ENCODE data around the gene CTRL. TPM values are rescaled to one million over a fixed set of nuclear protein-coding genes. Genes with fewer than 3 reads are reported as not detected.

The CTRL gene
- total RNA-seq, 2 donors from 2014 or later: 0.64 to 2.2 TPM

- H3K27me3 ChIP-seq: no peaks in the 10 kb centered on the region
Measured at GRCh38 chr16:67932462-67932840, 789 bp upstream of the CTRL start.

GRCh38 chr16:67930678-67931211 lies 917 bp downstream of the CTRL start:
- no peak overlapping the region for H3K27ac ChIP-seq
- DNase-seq: no peak
- H3K9ac ChIP-seq (ENCODE audit: low read depth in 2 of 2, low read length in 2 of 2): no peak overlapping the region
- no peaks in the 10 kb centered on the region for H3K9me3 ChIP-seq
- TF ChIP-seq CTCF (IDR thresholded peaks at IDR 0.05): no peak
- no peaks in the 10 kb centered on the region for H3K36me3 ChIP-seq
- intact Hi-C loops (cut with DNase I): no loop called here
- no peak overlapping the region for H3K4me3 ChIP-seq
- H3K27me3 ChIP-seq: no peaks in the 10 kb centered on the region
- peaks cover 6% of the 10 kb centered on the region for H3K4me1 ChIP-seq

More at GRCh38 chr16:67932462-67932840, 789 bp upstream of the CTRL start:
- no peaks in the 10 kb centered on the region for H3K9me3 ChIP-seq
- no peak for DNase-seq
- no peaks in the 10 kb centered on the region for H3K36me3 ChIP-seq
- H3K27ac ChIP-seq: no peak overlapping the region
- H3K4me1 ChIP-seq: peaks cover 9% of the 10 kb centered on the region
- no peak for TF ChIP-seq CTCF (IDR thresholded peaks at IDR 0.05)
- H3K9ac ChIP-seq (ENCODE audit: low read depth in 2 of 2, low read length in 2 of 2): no peak overlapping the region
- intact Hi-C loops (cut with DNase I): no loop called here
- no peak overlapping the region for H3K4me3 ChIP-seq

- Histone ChIP-seq H3K4me3 (no peak overlapping the region), H3K9ac (ENCODE audit: low read depth in 2 of 2, low read length in 2 of 2) (no peak overlapping the region), H3K36me3 (no peaks in the 10 kb centered on the region), H3K27ac (no peak overlapping the region), H3K4me1 (peaks cover 3% of the 10 kb centered on the region), H3K9me3 (no peaks in the 10 kb centered on the region), H3K27me3 (no peaks in the 10 kb centered on the region)
- DNase-seq: no peak
- TF ChIP-seq CTCF (IDR thresholded peaks at IDR 0.05): no peak
- intact Hi-C loops (cut with DNase I): no loop called here
Measured at GRCh38 chr16:67930191-67930590, 1.5 kb downstream of the CTRL start.

- Histone ChIP-seq H3K9me3 (no peaks in the 10 kb centered on the region), H3K4me3 (no peak overlapping the region), H3K36me3 (no peaks in the 10 kb centered on the region), H3K27me3 (no peaks in the 10 kb centered on the region), H3K27ac (no peak overlapping the region), H3K9ac (ENCODE audit: low read depth in 2 of 2, low read length in 2 of 2) (peak overlapping the region in 1 of 2 donors; percentile 49), H3K4me1 (no peaks in the 10 kb centered on the region)
- DNase-seq: peak; percentile 84
- TF ChIP-seq CTCF (IDR thresholded peaks at IDR 0.05): peak; percentile 85
- intact Hi-C loops (cut with DNase I): loop anchor here (2.0 to 10.0 kb wide), 3 partner anchors 46 to 251 kb away; no protein-coding TSS in a partner anchor
Measured at GRCh38 chr16:67928561-67929364, 2.9 kb downstream of the CTRL start.

GRCh38 chr16:67928147-67928546 lies 3.5 kb downstream of the CTRL start:
- Histone ChIP-seq H3K4me3 (no peak overlapping the region), H3K9ac (ENCODE audit: low read depth in 2 of 2, low read length in 2 of 2) (peak overlapping the region in 1 of 2 donors; percentile 49), H3K4me1 (no peaks in the 10 kb centered on the region), H3K27me3 (no peaks in the 10 kb centered on the region), H3K9me3 (no peaks in the 10 kb centered on the region), H3K36me3 (no peaks in the 10 kb centered on the region), H3K27ac (no peak overlapping the region)
- no peak for TF ChIP-seq CTCF (IDR thresholded peaks at IDR 0.05)
- intact Hi-C loops (cut with DNase I): loop anchor here (2.0 to 10.0 kb wide), 3 partner anchors 45 to 251 kb away; no protein-coding TSS in a partner anchor
- no peak for DNase-seq

All from colonic mucosa (tissue), 4 donors.